Embryonic facial prominence (tissue), 1 donor: ENCODE results near the gene CACNA1D.
A peak's percentile ranks its signal among the peaks of the same experiment; 100 is the strongest.

Experiments
- DNase-seq: peaks from one replicate; pipeline ENCODE4 v3.0.0-alpha.2; 2016; ENCODE audit errors: extremely low spot score

CACNA1D gene

DNA sequence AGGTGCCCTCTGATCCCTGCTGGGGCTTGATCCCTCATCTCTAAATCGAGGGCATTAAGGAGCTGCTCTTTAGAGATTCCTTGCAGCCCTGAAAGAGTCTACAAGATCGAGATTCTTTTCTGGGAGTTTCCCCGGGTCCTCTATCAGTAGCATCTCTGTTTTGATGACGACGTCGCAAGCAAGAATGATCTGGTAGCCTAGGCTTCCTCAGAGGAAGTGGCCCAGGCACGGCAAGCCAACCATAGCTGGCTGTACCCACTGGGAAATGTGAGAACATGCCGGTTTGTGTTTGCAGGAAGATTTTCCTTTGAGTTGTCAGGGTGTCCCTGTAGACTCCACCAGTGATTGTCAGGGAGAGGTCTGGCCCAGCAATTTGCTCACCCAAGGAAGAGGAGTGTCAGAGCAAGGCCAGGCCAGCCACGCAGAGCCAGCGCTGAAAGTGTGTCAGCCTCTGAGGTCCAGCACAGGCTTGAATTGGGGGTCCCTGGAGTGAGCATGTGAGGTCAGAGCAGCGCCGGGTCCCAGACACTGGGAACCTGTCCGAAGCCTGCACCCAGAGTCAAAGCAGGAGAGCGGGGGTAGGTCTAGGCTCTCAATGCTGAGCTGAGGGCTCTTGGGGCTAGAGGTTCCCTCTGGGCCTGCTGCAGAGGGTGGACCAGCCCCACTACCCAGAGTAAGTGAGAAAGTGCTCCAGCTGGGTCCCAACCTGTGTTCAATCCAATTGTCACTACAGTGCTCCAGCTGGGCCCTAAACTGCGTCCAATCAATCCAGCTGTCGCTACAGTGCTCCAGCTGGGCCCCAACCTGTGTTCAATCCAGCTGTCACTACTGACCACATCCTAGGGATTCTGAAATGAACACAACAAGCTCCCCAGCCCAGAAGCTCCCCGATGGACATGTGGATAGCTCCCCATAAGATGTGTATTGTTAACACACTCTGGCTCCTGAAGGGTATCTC, 256.1 kb downstream of the CACNA1D start:
- no peak for DNase-seq

GRCh38 chr3:53753518-53754183, 259.2 kb downstream of the CACNA1D start:
- DNase-seq: no peak

DNA sequence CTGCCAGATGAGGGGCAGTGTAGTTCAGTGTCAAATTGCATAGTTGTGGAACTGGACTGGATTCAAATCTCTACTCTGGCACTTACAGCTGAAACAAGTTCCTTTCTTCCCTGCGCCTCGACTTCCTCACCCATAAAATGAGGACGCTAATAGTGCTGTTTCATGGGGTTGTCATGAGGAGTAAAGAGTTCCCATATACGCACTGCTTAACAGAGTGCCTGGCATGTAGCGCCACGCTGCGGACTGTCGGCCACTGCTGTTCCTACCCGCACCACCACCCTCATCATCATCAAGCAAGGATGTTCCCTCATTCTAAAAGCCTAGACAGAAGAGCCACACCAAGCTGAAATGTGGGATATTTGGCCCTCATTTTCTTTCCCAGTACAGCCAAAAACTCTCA, 259.9 kb downstream of the CACNA1D start:
- DNase-seq: no peak

- no peak for DNase-seq
These were observed 264.4 kb downstream of the CACNA1D start for GRCh38 chr3:53758846-53759245.

- DNase-seq: no peak
These were observed 268.9 kb downstream of the CACNA1D start for GRCh38 chr3:53763353-53763752.

GRCh38 chr3:53764026-53764775, 269.8 kb downstream of the CACNA1D start:
- no peak for DNase-seq

DNA sequence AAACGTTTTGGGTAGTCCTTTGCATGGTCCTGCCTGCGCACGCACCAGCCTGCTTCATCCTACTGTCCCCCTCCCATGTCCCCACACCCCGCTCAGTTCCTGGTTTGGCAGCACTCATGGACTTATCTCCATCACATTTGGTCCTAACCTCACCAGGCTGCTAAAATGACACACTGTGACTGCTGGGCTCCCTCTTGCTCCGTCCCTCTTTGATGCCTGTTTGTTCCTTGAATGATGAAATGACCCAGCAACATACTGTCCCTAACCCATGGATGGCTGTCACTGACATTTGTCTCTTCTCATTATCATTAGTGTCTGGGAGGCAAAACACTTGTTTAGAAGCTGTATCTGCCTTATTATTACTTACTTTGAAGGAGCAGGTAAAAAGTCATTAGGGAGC, 271.3 kb downstream of the CACNA1D start:
- no peak for DNase-seq

- DNase-seq: no peak
These were observed 272.3 kb downstream of the CACNA1D start for GRCh38 chr3:53766706-53767105.

- no peak for DNase-seq
These were observed 274.4 kb downstream of the CACNA1D start for GRCh38 chr3:53768478-53769459.

- no peak for DNase-seq
These were observed 278.2 kb downstream of the CACNA1D start for GRCh38 chr3:53772562-53772961.

- DNase-seq: peak; percentile 48
These were observed 278.6 kb downstream of the CACNA1D start for GRCh38 chr3:53773021-53773436.

DNA sequence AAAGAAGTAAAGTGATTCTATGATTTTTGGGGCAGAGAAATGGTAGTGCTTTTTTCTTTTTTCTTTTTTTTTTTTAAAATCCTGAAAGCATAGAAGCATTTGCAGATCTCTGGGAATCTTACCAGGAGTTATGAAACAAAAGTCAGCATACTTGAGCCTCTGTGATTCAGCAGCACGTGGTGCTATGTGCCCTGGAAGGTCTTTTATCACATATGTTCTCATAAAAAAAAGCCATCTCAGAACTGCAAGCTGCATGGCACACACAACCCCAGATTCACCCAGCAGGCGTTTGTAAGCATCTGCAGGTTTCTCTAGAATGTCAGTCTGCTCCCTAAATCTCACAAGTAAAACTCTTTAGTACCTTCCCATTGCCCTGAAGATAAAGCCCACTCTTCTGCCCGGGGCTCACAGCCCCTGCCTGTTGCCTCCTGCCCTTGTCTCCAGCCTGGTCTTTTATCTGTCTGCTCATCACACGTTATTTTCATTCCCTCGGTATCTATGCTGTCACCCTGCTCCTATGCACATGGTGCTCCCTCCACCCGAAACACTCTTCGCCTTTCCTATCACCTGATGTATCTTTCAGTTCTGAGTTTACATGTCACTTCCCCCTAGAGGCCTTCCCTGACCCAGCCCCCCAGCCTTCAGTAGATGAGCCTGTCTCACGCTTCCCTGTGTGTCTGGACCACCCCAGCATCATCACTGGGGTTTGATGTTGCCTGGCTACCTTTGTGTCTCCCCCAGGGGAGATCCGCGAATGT, 279.4 kb downstream of the CACNA1D start:
- DNase-seq: peak; percentile 24

DNA sequence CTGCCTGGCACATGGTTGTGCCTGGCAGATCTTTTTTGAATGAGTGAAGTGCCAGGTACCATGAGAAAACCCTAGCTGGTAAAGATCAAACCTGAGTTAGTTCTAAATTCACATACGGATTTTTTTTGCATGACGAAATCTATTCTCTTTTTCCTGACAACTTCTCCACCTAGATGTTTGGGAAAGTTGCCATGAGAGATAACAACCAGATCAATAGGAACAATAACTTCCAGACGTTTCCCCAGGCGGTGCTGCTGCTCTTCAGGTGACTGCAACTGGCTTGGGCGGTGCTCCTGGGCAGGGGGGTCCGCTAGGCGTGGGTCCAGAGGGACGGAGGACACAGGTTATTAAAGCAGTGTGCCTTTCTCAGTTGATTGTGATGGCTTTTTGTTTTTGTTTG, 280.0 kb downstream of the CACNA1D start:
- DNase-seq: no peak

DNA sequence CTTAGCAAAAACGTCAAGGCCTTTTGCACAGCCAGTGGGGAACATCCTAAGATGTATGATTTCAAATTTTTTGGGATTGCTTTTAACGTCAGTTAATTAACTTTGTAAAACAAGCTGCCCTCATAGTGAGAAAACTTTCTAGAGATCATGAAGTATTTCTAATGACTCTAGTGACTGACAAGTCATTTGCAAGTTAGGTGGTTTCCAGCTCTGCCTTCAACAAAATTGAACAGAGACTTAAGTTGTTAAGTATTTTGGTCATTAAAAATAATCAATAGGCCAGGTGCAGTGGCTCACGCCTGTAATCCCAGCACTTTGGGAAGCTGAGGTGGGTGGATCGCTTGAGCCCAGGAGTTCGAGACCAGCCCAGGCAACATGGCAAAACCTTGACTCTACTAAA, 280.6 kb downstream of the CACNA1D start:
- no peak for DNase-seq

DNA sequence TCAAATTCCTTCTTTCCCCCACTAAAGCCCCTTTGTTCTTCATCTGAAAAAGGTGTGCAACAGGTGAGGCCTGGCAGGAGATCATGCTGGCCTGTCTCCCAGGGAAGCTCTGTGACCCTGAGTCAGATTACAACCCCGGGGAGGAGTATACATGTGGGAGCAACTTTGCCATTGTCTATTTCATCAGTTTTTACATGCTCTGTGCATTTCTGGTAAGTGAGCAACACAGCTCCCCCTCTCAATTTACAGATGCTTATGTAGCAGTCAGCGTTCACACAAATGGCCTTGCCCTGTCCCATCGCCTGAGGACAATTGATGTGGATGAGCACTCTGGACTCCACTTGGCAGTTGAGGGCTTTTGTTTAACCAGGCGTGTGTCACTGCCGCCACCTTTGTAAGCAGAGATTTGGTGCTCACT, 281.4 kb downstream of the CACNA1D start:
- no peak for DNase-seq

DNA sequence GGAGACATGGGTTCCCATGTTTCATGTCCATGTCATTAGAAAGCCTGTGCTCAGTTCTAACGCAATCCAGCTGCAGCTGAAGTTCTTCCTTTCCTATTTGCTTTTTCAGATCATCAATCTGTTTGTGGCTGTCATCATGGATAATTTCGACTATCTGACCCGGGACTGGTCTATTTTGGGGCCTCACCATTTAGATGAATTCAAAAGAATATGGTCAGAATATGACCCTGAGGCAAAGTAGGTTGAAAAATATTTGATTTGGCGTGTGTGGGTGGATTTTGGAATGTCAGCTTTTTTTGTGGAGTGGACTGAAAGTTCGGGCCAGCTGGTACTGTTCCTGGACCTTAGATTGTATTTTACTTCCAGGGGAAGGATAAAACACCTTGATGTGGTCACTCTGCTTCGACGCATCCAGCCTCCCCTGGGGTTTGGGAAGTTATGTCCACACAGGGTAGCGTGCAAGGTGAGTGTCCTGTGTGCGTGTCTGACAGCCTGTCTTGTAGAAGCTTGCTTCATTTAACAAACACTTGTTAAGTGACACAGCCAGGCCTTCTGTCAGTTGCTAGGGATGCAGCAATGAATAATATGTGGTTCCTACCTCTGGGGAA, 282.2 kb downstream of the CACNA1D start:
- DNase-seq: no peak

GRCh38 chr3:53777468-53777867, 283.1 kb downstream of the CACNA1D start:
- DNase-seq: no peak

DNA sequence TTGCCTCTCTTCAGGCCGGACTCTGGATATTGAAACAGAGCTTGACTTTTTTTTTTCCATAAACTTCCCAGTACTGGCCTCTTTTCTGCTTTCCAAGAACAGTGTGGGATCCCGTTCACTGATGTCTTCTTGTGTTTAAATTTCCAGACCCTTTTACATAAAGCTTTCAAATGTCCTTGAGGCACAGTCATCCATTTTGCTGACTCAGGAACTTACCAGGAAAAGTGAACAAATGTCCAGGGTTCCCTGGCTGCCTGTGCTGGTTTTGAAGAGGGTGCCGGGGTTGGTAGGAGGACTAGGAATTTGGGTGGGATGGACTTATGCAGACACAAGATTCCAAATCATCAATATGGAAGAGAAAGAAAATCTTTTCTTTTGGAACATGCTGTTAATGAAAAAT, 283.7 kb downstream of the CACNA1D start:
- no peak for DNase-seq

DNA sequence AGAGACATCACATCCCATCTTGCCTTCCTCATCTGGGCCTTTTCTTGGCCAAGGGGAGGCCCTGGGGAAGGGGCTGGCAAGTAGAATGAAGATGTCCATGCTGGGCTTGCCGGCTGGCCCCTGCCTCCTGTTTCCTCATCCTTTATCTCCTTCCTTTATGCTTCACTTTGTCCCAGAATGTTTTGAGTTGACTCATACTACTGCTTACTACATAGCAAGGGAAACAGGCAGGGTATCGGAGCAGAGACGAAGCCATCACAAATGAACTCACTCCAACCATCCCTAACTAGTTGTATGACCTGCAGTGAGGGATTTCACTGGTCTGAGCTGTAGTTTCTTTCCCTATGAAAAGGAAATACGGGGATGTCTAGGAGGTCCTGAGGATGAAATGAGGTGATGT, 285.8 kb downstream of the CACNA1D start:
- DNase-seq: no peak

- DNase-seq: no peak
These were observed 286.4 kb downstream of the CACNA1D start for GRCh38 chr3:53780806-53781205.
